HG02798 (cell line): ENCODE measurements around the gene RRAGB.
A peak's percentile ranks its signal among the peaks of the same experiment; 100 is the strongest.
"Not testable (repeated sequence)": the region's sequence is repeated elsewhere in the genome, so short reads cannot be mapped to it uniquely, and the experiment has no call there.

Experiments
- ATAC-seq: cut with Tn5 transposase; IDR thresholded peaks from one replicate; pipeline ENCODE4 v1.9.1; 2021; ENCODE audit warnings: mild to moderate bottlenecking; ENCODE audit not compliant: unreplicated experiment, poor library complexity

RRAGB gene

DNA sequence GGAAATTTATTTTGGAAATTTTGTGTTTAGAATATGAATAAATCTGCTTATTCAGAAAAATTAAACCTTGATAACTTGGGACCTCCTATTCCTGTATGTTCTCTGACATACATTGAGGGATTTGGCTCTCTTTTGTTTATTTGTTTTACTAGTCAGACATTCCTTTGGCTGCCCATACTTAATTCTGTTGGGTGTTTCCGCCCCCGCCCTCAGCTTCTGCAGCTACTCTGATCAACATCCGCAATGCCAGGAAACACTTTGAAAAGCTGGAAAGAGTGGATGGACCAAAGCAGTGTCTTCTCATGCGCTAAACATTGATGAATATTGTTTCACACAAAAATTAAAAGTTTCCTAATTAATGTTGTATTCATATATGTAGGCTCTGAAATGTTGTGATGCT, 40.5 kb downstream of the RRAGB start:
- ATAC-seq, result no peak

DNA sequence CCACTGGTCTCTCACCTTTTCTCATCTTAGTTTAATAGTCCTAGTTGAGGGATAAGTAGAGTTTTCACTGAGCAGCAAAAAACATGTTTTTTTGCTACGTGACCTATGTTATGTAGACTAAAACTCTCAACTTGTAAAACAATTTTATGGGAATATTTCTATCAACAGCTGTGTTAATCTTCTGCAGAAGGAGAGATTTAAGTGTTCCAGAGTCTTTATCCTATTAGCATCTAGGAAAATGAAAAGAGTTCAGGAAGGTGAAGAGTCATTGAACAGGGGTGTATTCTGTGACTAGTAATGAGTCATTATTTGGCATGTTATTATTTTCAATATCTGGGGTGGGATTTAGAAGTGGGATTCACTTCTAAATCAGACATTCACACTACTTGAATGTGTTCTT, 41.9 kb downstream of the RRAGB start:
- no peak for ATAC-seq

DNA sequence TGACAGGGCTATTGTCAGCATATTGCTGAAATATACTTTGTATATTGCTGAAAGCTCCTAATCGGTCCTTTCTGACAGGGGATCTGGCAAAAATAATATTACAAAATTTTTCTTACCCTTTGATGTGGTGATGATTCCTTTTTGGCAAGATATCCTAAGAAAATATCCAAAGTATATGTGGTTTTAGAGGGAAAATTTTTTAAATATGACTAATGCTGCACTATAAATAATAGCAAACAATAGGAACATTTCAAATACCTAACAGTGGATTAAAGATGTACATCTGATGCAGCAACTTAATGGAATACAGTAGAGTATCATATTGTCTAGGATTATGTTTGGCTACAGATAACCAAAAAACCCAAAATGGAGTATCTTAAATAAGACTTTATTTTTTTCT, 49.6 kb downstream of the RRAGB start:
- ATAC-seq, result no peak

DNA sequence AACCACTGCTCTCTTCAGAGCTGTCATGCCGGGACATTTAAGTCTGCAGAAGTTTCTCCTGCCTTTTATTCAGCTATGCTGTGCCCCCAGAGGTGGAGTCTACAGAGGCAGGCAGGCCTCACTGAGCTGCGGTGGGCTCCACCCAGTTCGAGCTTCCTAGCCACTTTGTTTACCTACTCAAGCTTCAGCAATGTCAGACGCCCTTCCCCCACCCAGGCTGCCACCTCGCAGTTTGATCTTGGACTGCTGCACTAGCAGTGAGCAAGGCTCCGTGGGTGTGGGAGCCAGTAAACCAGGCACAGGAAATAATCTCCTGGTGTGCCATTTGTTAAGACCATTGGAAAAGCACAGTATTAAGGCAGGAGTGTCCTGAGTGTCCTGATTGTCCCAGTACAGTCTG, 56.9 kb downstream of the RRAGB start:
- not testable (repeated sequence) for ATAC-seq

DNA sequence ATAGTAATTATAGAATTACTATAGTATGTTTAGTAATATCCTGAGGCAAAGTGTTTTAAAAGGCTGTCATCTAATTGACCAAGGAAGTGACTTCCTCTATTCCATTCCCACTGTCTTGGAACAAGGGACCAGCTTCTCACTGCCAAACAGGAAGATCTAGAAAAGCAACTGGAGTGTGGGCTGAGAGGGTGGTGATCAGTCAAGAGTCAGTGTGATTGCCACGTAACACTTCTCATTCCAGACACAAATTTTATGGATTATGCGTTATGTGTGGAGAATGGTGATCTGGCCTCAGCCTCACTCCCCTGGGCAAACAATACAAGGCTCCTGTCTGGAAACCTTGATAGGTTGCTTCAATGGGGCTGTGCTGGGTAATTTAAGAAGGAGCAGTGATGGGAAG, 60.0 kb downstream of the RRAGB start:
- no peak for ATAC-seq

DNA sequence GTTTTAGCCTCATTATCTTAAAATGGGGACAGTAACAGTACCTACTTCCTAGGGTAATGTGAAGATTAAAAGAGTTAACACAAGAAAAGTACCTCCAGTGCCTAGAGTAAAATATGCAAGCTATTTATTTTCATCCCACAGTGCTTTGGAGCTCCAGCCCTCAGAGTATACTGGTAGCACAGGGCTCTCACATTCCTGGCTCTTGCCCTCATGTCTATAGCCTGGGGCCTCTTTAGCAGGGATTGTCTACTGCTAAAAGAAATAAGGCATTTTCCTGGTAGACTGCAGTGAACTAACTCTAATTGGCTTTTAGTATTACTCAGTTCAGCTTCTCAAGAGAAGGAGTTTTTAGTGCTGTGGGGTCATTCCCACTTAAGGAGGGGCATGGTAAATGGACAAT, 60.8 kb downstream of the RRAGB start:
- no peak for ATAC-seq

DNA sequence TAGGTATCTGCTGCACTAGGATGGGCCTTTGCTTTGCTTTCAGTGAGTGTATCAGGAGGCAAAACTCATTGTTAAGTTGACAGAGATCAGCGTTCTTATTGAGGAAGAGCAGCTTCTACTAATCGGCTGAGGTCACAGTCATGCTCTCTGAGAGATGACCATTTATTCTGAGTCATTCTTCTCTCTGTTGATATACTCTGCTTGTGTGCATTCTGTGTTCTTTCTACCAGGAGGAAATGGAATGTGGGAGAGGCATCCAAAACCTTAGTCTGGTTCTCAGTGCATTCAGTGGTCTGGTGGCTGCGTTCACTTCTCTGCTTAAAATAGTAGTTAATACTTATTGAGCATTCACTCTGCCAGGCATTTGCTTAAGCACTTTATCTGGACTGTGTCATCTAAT, 66.2 kb downstream of the RRAGB start:
- no peak for ATAC-seq

DNA sequence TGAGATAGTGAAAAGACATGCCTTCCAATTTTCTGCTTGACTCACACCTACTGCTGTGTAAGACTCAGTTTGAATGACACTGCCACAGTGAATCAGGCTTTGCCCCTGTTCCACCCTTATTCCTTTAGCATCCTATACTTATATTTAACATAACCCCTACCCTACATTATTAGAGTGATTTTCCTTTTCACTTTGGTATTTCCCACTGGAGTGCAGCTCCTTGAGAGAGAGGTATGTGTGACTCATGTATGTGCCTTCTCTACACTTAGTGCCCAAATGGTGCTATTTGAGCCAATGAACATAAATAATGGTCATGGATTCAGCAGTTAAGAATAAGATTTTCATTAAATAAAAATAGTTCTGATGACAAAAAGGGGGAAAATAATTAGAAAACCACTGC, 69.5 kb downstream of the RRAGB start:
- ATAC-seq, result no peak

DNA sequence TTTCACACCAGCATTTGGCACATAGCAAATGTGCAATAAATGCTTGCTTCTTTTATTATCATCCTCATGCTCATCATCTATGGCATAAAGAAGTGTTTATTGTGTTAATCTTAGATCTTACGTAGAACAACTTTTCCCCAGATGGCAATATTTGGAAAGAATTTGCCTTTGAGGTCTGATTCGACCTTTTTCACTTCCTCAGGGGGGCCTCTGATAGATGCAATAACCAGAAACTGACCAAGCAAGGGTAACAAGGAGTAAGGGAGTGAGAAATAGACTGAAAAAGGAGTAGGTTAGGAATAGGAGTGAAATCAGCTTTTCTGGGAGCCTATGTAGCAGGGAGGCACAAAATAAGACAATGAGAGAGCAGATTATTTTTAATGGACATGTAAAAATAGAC, 70.2 kb downstream of the RRAGB start:
- ATAC-seq, result no peak

DNA sequence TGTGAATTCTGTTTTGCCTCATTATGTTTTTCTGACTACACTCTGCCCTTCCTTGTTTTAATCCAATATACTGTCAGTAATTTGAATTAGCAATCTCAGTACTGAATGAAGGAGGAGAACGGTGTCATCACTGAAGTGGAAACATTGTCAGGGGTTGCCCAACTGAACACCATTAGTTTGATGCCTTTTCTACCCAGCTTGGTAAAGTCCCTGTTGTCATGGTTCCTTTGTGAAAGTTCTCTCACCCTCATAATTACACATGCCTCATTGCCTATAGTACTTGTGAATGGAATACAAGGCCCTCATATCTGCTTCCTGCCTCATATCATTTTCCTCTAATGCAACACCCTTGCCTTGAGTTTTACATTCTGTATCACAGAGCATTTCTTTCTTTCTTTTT, 76.9 kb downstream of the RRAGB start:
- ATAC-seq, result peak; percentile 87

DNA sequence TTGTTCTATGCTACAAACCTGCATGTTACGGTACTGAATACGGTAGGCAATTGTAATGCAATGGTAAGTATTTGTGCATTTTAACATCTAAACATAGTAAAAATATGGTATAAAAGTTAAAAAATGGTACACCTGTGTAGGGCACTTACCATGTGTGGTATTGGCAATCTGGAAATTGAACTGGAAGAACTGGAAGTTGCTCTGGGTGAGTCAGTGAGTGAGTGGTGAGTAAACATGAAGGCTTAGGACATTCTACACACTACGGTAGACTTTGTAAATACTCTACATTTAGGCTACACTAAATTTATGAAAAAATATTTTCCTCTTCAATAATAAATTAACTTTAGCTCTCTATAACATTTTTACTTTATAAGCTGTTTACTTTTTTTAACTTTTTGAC, 78.9 kb downstream of the RRAGB start:
- ATAC-seq, result no peak

DNA sequence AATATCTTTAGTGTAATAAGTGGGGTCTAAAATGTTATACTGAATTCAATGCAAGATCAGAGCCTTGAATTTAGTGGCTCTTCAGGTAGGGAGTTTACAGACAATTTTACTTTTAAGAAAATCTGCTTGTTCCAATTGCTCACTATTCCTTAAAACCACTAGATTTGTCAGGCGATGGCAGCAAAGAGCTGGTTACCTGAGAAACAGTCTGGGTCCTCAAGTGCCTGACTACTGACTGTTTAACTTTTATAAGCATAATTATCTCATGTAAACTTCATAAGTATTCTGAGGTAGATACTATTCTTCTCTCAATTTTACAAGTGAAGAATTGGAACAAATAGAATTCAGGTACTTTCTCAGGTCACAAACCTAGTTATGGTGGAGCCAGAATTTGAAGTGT, 84.3 kb downstream of the RRAGB start:
- ATAC-seq, result no peak
